HG03108 (cell line): ENCODE data around the gene FHOD3.
"Not testable (repeated sequence)": the region's sequence is repeated elsewhere in the genome, so short reads cannot be mapped to it uniquely, and the experiment has no call there.

Experiments
- ATAC-seq: cut with Tn5 transposase; IDR thresholded peaks from one replicate; pipeline ENCODE4 v1.9.1; 2021; ENCODE audit warnings: moderate library complexity; ENCODE audit not compliant: unreplicated experiment

FHOD3 gene

GRCh38 chr18:36348331-36348730, 50.8 kb downstream of the FHOD3 start:
- ATAC-seq: no peak

- ATAC-seq: no peak
Measured at GRCh38 chr18:36348971-36349417, 51.5 kb downstream of the FHOD3 start.

GRCh38 chr18:36349552-36349951, 52.0 kb downstream of the FHOD3 start:
- no peak for ATAC-seq

- ATAC-seq: no peak
Measured at GRCh38 chr18:36350251-36350651, 52.7 kb downstream of the FHOD3 start.

GRCh38 chr18:36350839-36351469, 53.4 kb downstream of the FHOD3 start:
- no peak for ATAC-seq

GRCh38 chr18:36352384-36352783, 54.9 kb downstream of the FHOD3 start:
- ATAC-seq: no peak

- ATAC-seq: no peak
Measured at GRCh38 chr18:36354989-36355388, 57.5 kb downstream of the FHOD3 start.

GRCh38 chr18:36355511-36355910, 58.0 kb downstream of the FHOD3 start:
- ATAC-seq: no peak

- ATAC-seq: not testable (repeated sequence)
Measured at GRCh38 chr18:36356741-36357140, 59.2 kb downstream of the FHOD3 start.

- no peak for ATAC-seq
Measured at GRCh38 chr18:36358141-36358540, 60.6 kb downstream of the FHOD3 start.

GRCh38 chr18:36360256-36360909, 62.9 kb downstream of the FHOD3 start:
- no peak for ATAC-seq

- ATAC-seq: no peak
Measured at GRCh38 chr18:36364911-36365624, 67.6 kb downstream of the FHOD3 start.

GRCh38 chr18:36365836-36366775, 68.6 kb downstream of the FHOD3 start:
- ATAC-seq: no peak

- peak; percentile 75 for ATAC-seq
Measured at GRCh38 chr18:36366994-36367839, 69.7 kb downstream of the FHOD3 start.

GRCh38 chr18:36368889-36369288, 71.4 kb downstream of the FHOD3 start:
- no peak for ATAC-seq

- no peak for ATAC-seq
Measured at GRCh38 chr18:36372903-36373311, 75.4 kb downstream of the FHOD3 start.

- ATAC-seq: no peak
Measured at GRCh38 chr18:36374262-36374661, 76.7 kb downstream of the FHOD3 start.

GRCh38 chr18:36375118-36375517, 77.6 kb downstream of the FHOD3 start:
- ATAC-seq: no peak

GRCh38 chr18:36376361-36376760, 78.8 kb downstream of the FHOD3 start:
- ATAC-seq: no peak

GRCh38 chr18:36377626-36378025, 80.1 kb downstream of the FHOD3 start:
- no peak for ATAC-seq
